IPS-18c (cell line): ENCODE measurements around the gene TSPAN7.

ENCODE experiments used
- H3K4me3 ChIP-seq: 2 replicates; pipeline ENCODE4 v1.7.0; 2013; ENCODE audit warnings: low read depth, mild to moderate bottlenecking, low read length, moderate library complexity; ENCODE audit not compliant: insufficient read depth
- H3K9me3 ChIP-seq: one replicate; pipeline ENCODE4 v1.6.1; 2013; ENCODE audit warnings: mild to moderate bottlenecking, low read length, moderate library complexity; ENCODE audit not compliant: control insufficient read depth, insufficient read depth

Gene TSPAN7, protein sequence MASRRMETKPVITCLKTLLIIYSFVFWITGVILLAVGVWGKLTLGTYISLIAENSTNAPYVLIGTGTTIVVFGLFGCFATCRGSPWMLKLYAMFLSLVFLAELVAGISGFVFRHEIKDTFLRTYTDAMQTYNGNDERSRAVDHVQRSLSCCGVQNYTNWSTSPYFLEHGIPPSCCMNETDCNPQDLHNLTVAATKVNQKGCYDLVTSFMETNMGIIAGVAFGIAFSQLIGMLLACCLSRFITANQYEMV

DNA sequence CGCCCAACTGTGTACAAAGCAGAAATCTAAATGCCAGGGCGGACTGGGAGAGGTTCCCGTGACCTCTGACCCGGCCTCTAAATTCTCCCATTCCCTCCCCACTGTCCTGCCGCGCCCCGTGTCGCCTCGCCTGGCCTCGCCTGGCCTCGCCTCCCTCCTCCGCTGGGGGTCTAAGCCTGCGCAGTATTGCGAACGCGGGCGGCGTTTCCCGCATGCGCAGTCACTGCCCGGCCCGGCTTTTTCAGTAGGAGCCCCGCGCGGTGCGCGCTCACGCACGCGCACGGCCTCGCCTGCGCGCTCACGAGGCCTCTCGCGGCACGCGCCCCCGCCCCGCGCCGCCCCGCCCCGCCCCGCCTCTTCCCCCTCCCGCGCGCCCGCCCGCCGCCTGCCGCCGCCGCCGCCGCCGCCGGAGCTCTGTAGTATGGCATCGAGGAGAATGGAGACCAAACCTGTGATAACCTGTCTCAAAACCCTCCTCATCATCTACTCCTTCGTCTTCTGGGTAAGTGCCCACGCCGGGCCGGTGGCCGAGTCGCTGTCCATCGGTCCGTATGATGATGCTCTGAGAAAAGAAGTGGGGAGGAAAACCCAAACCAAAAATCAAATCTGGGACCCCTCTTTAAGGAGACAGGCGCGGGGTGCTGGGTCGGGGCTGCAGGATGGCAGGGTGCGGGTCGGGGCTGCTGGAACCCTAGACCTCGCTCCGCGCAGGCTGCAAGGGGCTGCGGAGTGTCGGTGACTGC lies at the start of gene TSPAN7:
TSPAN7 (plus strand) TSS at position 417 of the 743 bp plus-strand sequence; CDS start at position 422, 5 bp downstream.
- peaks cover 2% of the 10 kb centered on the region for H3K9me3 ChIP-seq
- H3K4me3 ChIP-seq = peak within 1 kb of the TSS; percentile 49

DNA sequence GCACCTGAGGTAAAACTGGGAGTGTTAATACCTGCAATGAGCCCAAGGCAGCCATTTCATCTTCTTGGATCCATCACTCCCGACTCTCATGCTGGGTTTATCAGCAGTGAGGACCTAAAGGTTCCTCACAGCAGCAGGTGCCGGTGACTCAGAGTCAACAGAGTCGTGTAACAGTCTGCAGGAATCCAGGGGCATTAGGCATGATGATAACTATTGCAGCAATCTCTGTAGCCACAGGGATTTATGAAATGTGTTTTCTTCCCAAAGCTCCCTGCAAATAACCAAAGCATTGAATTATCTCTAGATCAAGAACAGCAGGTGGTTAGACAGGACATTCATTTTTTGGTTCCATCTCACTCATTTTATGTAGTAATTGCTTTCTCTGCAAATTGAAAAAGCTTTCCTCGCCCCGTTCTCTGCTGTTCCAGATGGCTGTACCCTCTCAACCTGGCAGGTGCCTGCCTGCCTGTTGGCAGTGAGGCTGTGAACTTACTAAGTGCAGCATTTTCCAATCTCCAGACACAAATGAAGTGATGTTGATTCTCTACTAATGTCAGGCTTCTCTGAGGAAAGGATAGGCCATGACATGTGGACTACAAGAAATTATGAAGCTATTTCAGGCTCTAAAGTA lies 48.1 kb upstream of the TSPAN7 start:
- H3K4me3 ChIP-seq = no peak overlapping the region
- peaks cover under 1% of the 10 kb centered on the region for H3K9me3 ChIP-seq

DNA sequence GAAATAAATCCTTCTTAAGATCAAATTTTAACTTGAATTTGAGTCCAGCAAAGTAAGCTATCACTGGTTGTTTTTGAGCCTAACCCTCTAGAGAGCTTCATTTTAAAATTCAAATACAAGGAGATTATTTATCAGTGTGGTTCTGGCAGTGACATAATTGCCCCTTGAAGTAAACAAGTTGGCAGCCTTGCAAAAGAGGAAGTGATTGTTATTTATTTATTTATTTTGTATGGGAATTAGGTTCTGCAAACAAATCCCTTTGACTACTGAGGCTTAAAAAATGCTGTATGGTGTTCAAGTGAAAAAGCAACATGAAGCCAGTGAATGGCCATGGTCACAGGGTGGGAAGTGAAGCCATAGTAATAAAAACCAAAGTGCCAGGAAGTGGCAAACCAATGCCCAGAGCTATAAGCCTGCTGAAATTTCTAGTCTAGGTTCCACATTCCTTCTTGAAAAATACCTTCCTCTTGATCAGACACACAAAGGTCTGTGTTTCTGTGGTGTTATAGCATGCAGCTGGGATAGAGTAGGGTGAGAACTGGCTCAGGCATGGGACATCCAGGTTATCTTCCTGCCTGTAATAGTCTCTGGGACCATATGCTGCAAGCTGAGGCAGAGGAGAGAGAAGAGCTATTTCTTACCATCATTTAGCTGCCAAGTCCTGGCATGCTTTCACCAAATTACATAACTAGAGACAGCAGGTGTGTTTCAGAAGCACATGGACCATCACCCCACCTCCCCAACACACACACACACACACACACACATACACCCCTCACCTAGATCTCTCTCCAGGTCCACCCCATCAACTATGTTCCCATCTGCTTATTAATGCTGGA lies 47.1 kb upstream of the TSPAN7 start:
- Histone ChIP-seq H3K9me3 (no peaks in the 10 kb centered on the region), H3K4me3 (no peak overlapping the region)

DNA sequence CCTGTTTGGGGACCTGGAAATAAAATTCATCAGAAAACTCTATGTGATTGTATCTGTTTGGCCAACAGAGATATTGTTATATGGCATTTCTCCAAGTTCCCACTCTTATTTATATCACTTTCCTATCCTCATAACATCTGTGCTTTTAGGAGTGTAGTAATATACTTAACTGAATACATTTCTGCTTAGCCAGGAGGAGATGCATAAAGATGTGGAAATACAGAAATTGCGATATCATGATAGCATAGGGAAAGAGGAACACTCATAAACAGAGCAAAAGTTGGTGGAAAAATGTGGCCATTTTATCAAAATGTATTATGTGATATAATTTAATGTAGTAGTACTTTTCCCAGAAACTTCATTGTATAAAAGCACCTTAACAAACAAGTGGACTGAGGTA lies 46.1 kb upstream of the TSPAN7 start:
- H3K9me3 ChIP-seq = no peaks in the 10 kb centered on the region
- no peak overlapping the region for H3K4me3 ChIP-seq

DNA sequence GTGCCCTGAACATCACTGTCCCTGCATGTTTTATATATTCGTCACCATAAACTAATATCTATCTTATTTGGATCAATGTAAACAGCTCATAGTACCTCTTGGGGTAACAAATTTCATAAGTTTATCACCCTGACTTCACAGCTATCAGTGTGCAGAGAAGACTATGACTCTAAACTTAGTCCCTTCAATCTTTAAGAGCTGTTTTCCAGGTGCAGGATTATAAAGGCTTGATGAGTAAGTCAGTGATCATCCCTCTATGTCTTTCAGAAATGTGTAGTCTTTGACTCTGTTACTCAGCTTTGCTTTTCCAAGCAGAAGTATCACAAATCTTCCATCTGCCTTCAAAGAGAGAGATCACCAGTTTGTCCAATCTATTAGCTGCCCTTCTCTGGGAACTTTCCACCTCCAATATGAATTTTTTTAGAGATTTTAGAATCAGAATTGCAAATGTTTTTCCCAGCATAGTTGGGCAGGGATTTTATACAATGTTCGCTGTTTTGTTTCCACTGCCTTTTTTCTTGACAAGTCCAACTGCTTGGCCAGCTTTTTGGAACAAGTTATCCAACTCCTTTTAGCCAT lies 45.1 kb upstream of the TSPAN7 start:
- no peak overlapping the region for H3K4me3 ChIP-seq
- peaks cover 2% of the 10 kb centered on the region for H3K9me3 ChIP-seq

DNA sequence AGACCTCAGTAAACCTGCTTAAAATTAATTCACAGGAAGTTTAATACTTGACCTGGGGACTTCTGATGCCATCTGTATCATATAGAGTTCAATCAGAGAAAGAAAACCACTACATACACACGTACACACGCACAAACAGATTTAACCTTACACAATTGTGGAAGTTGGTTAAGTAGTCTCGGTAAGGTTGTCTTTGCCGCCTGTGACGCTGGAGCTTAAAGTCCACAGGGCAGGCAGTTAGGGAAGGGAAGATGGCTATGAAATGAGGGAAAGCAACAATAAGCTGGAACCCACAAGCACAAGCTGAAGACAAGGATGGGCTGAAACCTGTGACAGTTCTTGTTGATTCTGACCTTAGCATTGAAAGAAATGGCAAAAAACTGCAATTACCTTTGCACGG lies 41.7 kb upstream of the TSPAN7 start:
- Histone ChIP-seq H3K9me3 (peaks cover 2% of the 10 kb centered on the region), H3K4me3 (no peak overlapping the region)

DNA sequence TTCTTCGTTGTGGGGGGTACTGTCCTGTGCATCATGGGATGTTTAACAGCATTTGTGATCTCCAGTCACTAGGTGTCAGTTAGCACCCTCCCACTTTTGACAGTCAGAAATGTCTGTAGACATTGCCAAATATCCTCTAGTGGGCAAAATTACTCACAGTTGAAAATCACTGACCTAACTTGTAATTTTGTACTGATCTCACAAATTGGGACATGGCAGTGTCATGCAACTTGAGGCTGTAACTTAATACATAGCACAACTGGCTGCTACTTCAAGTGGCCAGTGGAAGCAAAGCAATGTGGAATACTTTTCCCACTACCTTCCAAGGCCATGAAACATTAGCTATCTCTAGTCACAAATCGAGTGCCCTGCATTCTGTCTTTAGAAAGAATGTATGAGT lies 23.2 kb upstream of the TSPAN7 start:
- Histone ChIP-seq H3K4me3 (no peak overlapping the region), H3K9me3 (peaks cover under 1% of the 10 kb centered on the region)

DNA sequence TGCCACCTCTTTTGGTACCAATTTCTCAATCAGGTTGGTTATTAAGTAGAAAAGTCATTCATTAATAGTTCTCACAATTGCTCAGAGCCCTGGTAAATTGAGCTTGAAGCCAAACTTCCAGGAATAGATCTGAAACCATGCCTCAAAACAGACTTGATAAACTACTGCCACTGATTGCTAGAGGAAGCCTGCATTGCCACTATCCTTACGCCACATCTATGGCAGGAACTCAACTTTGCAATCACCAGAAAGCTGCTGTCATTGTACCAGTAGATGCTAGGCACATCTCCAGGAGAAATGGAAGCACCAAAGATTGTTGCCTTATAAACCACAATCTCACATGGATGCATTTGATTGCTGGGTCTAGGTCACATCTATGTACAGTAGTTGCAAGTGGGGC lies 21.6 kb upstream of the TSPAN7 start:
- Histone ChIP-seq H3K9me3 (no peaks in the 10 kb centered on the region), H3K4me3 (no peak overlapping the region)

DNA sequence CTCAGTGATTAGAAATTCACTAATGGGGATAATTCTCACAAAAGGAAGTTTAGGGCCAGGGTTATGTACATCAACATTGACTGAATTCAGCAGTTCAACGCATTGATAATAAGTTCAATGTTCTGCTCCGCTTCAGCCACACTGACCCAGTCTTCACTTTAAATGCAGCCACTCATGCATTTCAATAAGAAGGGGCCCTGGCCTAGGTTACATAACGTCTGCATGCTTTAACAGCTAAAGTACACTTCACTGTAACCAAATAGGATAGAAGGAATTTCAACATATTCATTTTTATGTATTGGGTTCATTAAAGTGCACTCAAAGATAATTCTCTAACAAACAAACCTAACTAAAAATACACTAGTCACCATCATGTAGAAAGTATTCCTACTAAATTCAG lies 12.8 kb upstream of the TSPAN7 start:
- H3K9me3 ChIP-seq = peaks cover 5% of the 10 kb centered on the region
- no peak overlapping the region for H3K4me3 ChIP-seq

DNA sequence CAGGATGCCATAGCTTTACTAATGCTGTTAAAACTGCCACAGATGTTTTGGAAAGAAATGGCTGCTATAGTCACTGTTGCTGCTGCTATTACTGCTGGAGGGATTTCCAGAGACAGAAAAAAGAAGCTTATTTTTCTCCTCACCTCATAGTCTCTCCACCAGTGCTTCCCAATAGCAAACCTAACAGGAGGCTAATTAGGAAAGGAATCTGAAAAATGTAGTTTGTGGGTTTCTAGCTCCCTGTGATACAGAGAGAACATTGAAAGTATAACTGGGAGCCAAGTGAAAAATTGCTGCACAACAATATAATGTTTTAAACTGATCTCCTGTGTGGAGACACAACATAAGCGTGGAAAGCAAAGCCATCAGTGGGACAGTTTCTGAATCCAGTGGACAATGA lies 8.6 kb upstream of the TSPAN7 start:
- H3K9me3 ChIP-seq = peaks cover 2% of the 10 kb centered on the region
- H3K4me3 ChIP-seq = no peak overlapping the region

DNA sequence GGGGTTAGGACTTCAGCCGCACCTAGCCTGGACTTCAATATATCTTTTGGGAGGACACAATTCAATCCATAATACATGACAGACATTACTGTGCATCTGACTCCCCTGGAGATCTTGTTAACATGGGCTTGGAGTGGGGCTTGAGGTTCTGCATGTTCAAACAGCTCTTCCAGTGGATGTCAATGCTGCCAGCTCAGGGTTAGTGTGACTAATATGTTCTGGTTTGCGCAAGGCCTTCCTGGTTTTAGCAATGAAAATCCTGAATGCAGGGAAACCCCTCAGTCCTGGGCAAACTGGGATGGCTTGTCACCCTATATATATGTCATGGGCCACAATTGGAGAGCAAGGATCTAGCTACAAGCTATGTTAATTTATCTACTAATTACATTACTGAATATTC lies 2.7 kb upstream of the TSPAN7 start:
- no peak overlapping the region for H3K4me3 ChIP-seq
- peaks cover 2% of the 10 kb centered on the region for H3K9me3 ChIP-seq

DNA sequence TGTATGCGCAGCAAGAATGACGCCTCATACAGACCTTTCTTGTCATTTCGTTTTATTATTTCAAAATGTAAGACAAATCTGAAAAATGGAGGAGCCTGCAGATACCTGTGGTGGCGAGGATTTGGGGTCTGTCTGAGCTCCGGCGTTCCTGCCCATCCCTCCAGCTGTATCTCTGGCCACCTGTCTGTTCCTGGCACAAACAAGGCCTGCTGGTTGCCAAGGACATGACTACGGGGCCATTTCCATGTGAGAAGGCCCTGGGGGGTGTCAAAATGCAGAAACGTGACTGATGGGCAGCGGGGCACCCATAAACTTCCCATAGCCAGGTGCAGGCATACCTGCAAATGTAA lies 591 bp upstream of the TSPAN7 start:
- peak overlapping the region; percentile 43 for H3K4me3 ChIP-seq
- peaks cover 2% of the 10 kb centered on the region for H3K9me3 ChIP-seq

DNA sequence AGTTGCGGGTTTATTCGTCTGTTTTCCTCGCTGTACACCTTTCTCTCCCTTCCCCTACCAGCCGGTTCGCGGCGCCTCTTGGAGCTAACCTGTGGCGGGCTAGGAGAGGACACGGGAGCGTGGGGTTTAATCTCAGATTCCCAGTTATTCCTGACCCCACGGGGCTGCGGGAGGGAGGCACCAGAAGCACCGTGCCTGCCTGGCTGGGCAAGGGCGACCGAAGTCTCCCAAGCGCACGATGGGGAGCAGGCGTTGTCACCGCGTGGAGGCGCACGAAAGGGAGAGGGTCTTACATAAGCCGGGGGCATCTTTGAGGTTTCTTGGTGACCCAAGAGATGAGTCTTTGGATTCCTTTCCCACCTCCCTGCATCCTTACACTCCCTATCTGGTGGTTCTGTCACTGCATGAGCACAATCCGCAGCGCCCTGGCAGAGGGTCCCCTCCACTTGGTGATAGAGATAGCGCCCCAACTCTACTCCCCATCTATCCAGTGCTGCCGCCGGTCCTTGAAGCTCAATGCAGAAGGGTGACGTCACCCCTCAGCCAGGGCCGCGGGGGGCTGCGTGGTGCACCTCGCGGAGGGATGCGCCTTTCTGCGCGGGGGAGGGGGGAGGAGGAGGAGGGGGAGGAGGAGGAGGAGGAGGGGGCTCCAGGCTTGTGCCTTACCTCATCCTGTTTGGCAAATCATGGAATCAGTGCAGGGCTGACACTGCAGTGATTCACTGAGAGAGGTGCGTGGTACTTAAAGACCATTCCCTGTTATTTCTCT lies 793 bp downstream of the TSPAN7 start:
- H3K9me3 ChIP-seq = peaks cover 2% of the 10 kb centered on the region
- H3K4me3 ChIP-seq = peak overlapping the region; percentile 49

DNA sequence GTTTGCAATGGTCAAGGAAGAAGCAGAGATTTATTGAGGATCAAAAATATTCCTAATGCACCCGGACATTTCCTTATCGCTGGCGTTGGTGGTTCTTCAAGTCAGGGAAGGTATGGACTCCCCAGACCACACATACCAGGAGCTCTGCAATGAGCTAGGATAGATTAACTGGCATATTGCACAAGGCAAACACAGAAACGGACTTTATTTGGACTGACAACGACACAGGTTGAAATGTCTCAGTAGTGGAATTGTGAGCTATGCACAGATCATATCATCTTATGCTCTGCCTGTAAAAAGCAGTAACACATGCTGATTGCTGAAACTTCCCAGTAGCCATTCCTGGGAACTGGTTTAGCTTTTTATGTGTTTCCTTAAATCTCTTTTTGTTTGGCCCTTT lies 1.7 kb downstream of the TSPAN7 start:
- H3K9me3 ChIP-seq = peaks cover 2% of the 10 kb centered on the region
- H3K4me3 ChIP-seq = no peak overlapping the region

DNA sequence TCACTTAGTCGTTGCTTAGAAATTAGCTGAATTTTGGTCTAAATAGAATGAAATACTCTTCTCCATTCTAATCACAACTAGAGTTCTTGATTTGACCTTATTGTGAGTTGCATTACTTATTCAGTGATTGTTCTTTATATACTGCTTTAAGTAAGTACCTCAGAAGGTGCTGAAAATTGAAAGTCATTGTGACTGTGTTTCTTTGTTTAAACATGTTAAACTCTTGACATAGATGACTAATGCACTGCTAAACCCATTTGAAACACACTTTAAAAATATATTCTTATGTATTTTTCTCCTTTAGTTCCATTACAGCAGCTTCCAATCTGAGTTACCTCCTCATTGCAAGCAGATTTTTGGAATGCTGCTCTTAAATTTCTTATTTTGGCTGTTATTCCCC lies 9.1 kb downstream of the TSPAN7 start:
- Histone ChIP-seq H3K4me3 (no peak overlapping the region), H3K9me3 (no peaks in the 10 kb centered on the region)

DNA sequence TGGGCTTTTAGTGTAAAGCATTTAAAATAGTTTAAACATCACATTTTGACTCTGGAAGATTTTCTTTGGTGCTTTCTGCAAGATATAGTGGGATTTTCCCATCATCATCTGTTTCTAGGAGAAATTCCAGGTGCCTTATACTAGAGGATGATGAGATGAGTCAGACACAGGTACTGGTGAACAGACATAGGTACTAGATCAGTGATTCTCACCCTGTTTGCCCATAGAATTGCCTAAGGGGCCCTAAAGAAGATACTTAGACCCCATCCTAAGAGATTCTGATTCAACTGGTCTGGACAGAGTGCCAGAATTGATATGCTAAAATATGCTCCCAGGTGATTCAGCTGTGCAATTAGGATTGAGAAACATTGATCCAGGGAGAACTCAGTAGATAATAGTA lies 9.7 kb downstream of the TSPAN7 start:
- no peak overlapping the region for H3K4me3 ChIP-seq
- H3K9me3 ChIP-seq = no peaks in the 10 kb centered on the region

DNA sequence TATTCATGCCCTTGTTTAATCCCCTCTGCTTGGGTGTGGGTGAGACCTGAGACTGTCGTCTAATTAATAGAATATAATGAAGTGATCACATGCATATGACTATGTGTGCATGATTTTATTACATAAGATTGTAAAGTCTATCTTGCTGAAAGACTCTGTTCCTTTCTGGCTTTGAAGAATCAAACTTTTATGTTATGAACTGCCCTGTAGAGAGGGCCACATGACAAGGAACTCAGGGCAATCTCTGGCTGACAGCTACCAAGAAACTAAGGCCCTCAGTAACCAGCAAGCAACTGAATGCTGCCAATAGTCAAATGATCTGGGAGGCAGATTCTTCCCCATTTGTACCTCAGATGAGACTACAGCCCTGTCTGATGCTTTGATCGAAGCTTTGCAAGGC lies 13.5 kb downstream of the TSPAN7 start:
- H3K9me3 ChIP-seq = no peaks in the 10 kb centered on the region
- H3K4me3 ChIP-seq = no peak overlapping the region
